Measurements from ENCODE around the gene PACSIN2. TPM values are rescaled to one million over a fixed set of nuclear protein-coding genes. Genes with fewer than 3 reads are reported as not detected.
A peak's percentile ranks its signal among the peaks of the same experiment; 100 is the strongest.

PACSIN2 gene
- total RNA-seq, 1 experiment from 2014 or later = 103 TPM

DNA sequence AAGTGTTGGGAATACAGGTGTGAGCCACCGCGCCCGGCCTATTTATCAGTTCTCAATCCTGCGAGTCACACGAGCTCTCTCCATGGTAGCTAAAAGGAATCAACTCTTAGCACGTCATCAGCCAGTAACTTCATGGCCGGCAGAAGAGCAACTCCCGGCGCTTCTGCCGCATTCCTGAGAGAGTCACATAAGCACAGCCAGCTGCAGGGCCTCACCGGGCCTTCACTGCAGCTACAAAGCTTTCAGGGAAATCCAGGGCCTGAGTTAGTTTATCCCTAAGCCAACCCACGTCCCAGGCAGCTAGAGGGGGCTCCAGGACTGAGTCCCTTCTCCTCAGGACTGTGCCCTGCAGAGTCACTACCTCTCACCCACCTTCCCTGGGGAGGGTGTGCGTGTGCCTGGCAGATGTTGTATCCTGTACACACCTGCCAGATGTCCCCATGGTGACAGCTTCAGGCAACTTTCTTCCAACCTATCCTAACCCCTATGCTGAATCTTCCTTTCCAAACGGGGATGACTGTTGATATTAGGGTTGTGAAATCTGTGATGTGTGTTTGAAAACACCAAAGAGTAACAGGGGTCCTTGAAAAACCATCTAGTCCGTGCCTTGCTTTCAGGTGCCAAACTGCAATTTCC lies 112.0 kb downstream of the PACSIN2 start:
- intact Hi-C loops (cut with micrococcal nuclease; ENCODE audit: unreplicated experiment) = no loop called here
- Histone ChIP-seq H3K9me2 (ENCODE audit: insufficient read depth) (no peaks in the 10 kb centered on the region), H3K36me3 (ENCODE audit: low read depth) (peaks cover 19% of the 10 kb centered on the region; the same call in 1 of the 2 replicates), H3K4me1 (replicated peaks; ENCODE audit: insufficient read depth) (no peaks in the 10 kb centered on the region), H3K4me2 (no peak overlapping the region), H4K20me1 (ENCODE audit: insufficient read depth) (peaks cover 18% of the 10 kb centered on the region), H2AFZ (no peak overlapping the region), H3F3A (ENCODE audit: insufficient read depth, low read depth) (no peaks in the 10 kb centered on the region), H3K27ac (no peak overlapping the region), H3K4me3 (no peak overlapping the region), H3K9me3 (ENCODE audit: insufficient read depth, low read depth) (no peaks in the 10 kb centered on the region), H3K79me2 (ENCODE audit: low read depth) (peaks cover 26% of the 10 kb centered on the region), H3K27me3 (ENCODE audit: insufficient read depth, low read depth) (no peaks in the 10 kb centered on the region)
- DNase-seq = no peak
- BruUV-seq (replicated peaks) = no TSS peak
- CTCF ChIA-PET = no interaction called here
- TF ChIP-seq EZH2 (IDR thresholded peaks at IDR 0.05; ENCODE audit: low read depth) (no peak), CTCF (conservative IDR thresholded peaks at IDR 0.05) (no peak)
- POLR2A ChIA-PET (ENCODE audit: unreplicated experiment) = no interaction called here

GRCh38 chr22:42901790-42902508 lies 113.0 kb downstream of the PACSIN2 start:
- no peak for DNase-seq
- TF ChIP-seq CTCF (conservative IDR thresholded peaks at IDR 0.05) = peak; percentile 54
- no peak for TF ChIP-seq EZH2 (IDR thresholded peaks at IDR 0.05; ENCODE audit: low read depth)
- Histone ChIP-seq H3K79me2 (ENCODE audit: low read depth) (peaks cover 24% of the 10 kb centered on the region), H3K4me1 (replicated peaks; ENCODE audit: insufficient read depth) (no peaks in the 10 kb centered on the region), H2AFZ (no peak overlapping the region), H3K4me3 (no peak overlapping the region), H3K27ac (no peak overlapping the region), H3K36me3 (ENCODE audit: low read depth) (peaks cover 14% of the 10 kb centered on the region; the same call in 1 of the 2 replicates), H3K9me3 (ENCODE audit: insufficient read depth, low read depth) (no peaks in the 10 kb centered on the region), H3F3A (ENCODE audit: insufficient read depth, low read depth) (no peaks in the 10 kb centered on the region), H3K4me2 (no peak overlapping the region), H3K9me2 (ENCODE audit: insufficient read depth) (no peaks in the 10 kb centered on the region), H3K27me3 (ENCODE audit: insufficient read depth, low read depth) (no peaks in the 10 kb centered on the region), H4K20me1 (ENCODE audit: insufficient read depth) (peaks cover 24% of the 10 kb centered on the region)
- ChIA-PET CTCF (no interaction called here), POLR2A (ENCODE audit: unreplicated experiment) (interaction anchor here (0.6 to 0.7 kb wide), 2 partner anchors 70 to 93 kb away, joined by 3 read pairs; no protein-coding TSS in a partner anchor)
- no TSS peak for BruUV-seq (replicated peaks)
- intact Hi-C loops (cut with micrococcal nuclease; ENCODE audit: unreplicated experiment) = no loop called here

DNA sequence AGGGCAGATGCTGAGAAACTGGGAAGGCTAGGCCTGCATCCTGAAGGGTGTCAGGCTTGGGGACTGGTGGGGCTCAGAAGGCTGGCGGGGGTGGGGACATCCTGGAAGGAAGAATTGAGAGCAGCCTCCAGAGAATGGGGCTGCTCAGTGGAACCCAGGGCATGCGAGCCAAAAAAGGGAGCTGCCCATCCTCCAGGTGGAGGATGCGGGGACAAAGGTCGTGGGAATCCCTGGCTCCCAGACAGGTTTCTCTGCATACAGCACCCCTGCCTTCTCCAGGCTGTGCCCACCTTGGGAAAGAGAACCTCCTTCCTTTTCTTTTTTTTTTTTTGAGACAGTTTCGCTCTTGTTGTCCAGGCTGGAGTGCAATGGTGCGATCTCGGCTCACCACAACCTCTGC lies 117.0 kb downstream of the PACSIN2 start:
- Histone ChIP-seq H2AFZ (no peak overlapping the region), H3K4me1 (replicated peaks; ENCODE audit: insufficient read depth) (no peaks in the 10 kb centered on the region), H3K36me3 (ENCODE audit: low read depth) (peaks cover 10% of the 10 kb centered on the region; the same call in 1 of the 2 replicates), H3K79me2 (ENCODE audit: low read depth) (0 out of 2 replicates have a peak, but pooled peaks cover 7% of the 10 kb centered on the region), H4K20me1 (ENCODE audit: insufficient read depth) (peaks cover 46% of the 10 kb centered on the region), H3F3A (ENCODE audit: insufficient read depth, low read depth) (no peaks in the 10 kb centered on the region; the same call in 1 of the 2 replicates), H3K27ac (no peak overlapping the region), H3K4me2 (no peak overlapping the region), H3K9me3 (ENCODE audit: insufficient read depth, low read depth) (no peaks in the 10 kb centered on the region), H3K4me3 (no peak overlapping the region), H3K9me2 (ENCODE audit: insufficient read depth) (no peaks in the 10 kb centered on the region), H3K27me3 (ENCODE audit: insufficient read depth, low read depth) (no peaks in the 10 kb centered on the region)
- CTCF ChIA-PET = no interaction called here
- no peak for DNase-seq
- POLR2A ChIA-PET (ENCODE audit: unreplicated experiment) = interaction anchor here (0.6 kb wide), 1 partner anchor 224 kb away, joined by 3 read pairs; no protein-coding TSS in a partner anchor
- no TSS peak for BruUV-seq (replicated peaks)
- no peak for TF ChIP-seq EZH2 (IDR thresholded peaks at IDR 0.05; ENCODE audit: low read depth)
- TF ChIP-seq CTCF (conservative IDR thresholded peaks at IDR 0.05) = no peak
- intact Hi-C loops (cut with micrococcal nuclease; ENCODE audit: unreplicated experiment) = no loop called here
